PC-9 (cell line): ENCODE data around the gene L3MBTL1. TPM values are rescaled to one million over a fixed set of nuclear protein-coding genes. Genes with fewer than 3 reads are reported as not detected.

Experiments used
- BruUV-seq: library from RNA; stranded (reverse); fragments of 400-500 nt; replicated peaks from 2 replicates; lab custom pipeline; 2021; lab: Mats Ljungman, UMichigan
- CTCF ChIA-PET: fragments of 300-600 bp; sonication (Branson Sonifier 250); formaldehyde crosslinking; loops from one replicate; lab custom pipeline; 2022; ENCODE audit warnings: antibody characterized with exemption; lab: Charles Lee
- POLR2A ChIA-PET: fragments of 300-600 bp; sonication (Branson Sonifier 250); formaldehyde crosslinking; loops from one replicate; lab custom pipeline; 2022; ENCODE audit warnings: antibody characterized with exemption; ENCODE audit not compliant: unreplicated experiment; lab: Charles Lee
- DNase-seq, 2 experiments: peaks; one replicate each; pipeline versions ENCODE4 v3.0.0 to v3.0.0-alpha.2; 2015 to 2022; ENCODE audit warnings: mixed read lengths in 1 of 2
- H2AFZ ChIP-seq: fragments of 200-600 bp; sonication (generic); 2 replicates; pipeline ENCODE4 v1.8.1; 2017; ENCODE audit warnings: antibody characterized with exemption
- H3F3A ChIP-seq: fragments of 200-600 bp; sonication (generic); 2 replicates; pipeline ENCODE4 v1.8.1; 2017; ENCODE audit warnings: antibody characterized with exemption, mild to moderate bottlenecking, low read depth; ENCODE audit not compliant: insufficient read depth
- H3K27ac ChIP-seq: fragments of 200-600 bp; sonication (generic); 2 replicates; pipeline ENCODE4 v1.6.1; 2016; ENCODE audit warnings: mixed run types
- H3K27me3 ChIP-seq: fragments of 200-600 bp; sonication (generic); 2 replicates; pipeline ENCODE4 v1.6.1; 2016; ENCODE audit warnings: low read depth, mixed run types; ENCODE audit not compliant: insufficient read depth
- H3K36me3 ChIP-seq: fragments of 200-600 bp; sonication (generic); 2 replicates; pipeline ENCODE4 v1.6.1; 2016; ENCODE audit warnings: low read depth, mixed run types
- H3K4me1 ChIP-seq: fragments of 200-600 bp; sonication (generic); replicated peaks from 2 replicates; pipeline ENCODE4 v1.6.1; 2016; ENCODE audit warnings: mixed run types; ENCODE audit not compliant: insufficient read depth
- H3K4me2 ChIP-seq: fragments of 200-600 bp; sonication (generic); 2 replicates; pipeline ENCODE4 v1.6.1; 2017; ENCODE audit warnings: mixed run types
- H3K4me3 ChIP-seq: fragments of 200-600 bp; sonication (generic); 2 replicates; pipeline ENCODE4 v1.6.1; 2016; ENCODE audit warnings: mixed run types
- H3K79me2 ChIP-seq: fragments of 200-600 bp; sonication (generic); 2 replicates; pipeline ENCODE4 v1.6.1; 2017; ENCODE audit warnings: low read depth, mixed run types
- H3K9me2 ChIP-seq: fragments of 200-600 bp; sonication (generic); 2 replicates; pipeline ENCODE4 v1.8.1; 2017; ENCODE audit warnings: mild to moderate bottlenecking; ENCODE audit not compliant: insufficient read depth
- H3K9me3 ChIP-seq: fragments of 200-600 bp; sonication (generic); 2 replicates; pipeline ENCODE4 v1.8.1; 2016; ENCODE audit warnings: low read depth; ENCODE audit not compliant: insufficient read depth
- H4K20me1 ChIP-seq: fragments of 200-600 bp; sonication (generic); 2 replicates; pipeline ENCODE4 v1.8.1; 2017; ENCODE audit not compliant: insufficient read depth
- EZH2 ChIP-seq: fragments of 200-600 bp; sonication (generic); IDR thresholded peaks from 2 replicates; pipeline ENCODE4 v1.8.0; 2017; ENCODE audit warnings: antibody characterized with exemption, low read depth
- intact Hi-C: fragments of 100-400 bp; cut with micrococcal nuclease; formaldehyde crosslinking; loops from one replicate; pipeline ENCODE4 v1.10.0; 2022; ENCODE audit not compliant: unreplicated experiment
- total RNA-seq: library from RNA; stranded (reverse); gene quantifications from 2 replicates; pipeline ENCODE4 v1.2.3, GENCODE V29; 2021
- TF ChIP-seq, protein P1 (sequence below): fragments of 200-600 bp; sonication (generic); conservative IDR thresholded peaks from 2 replicates; pipeline ENCODE4 v1.6.1; 2017; ENCODE audit warnings: mixed run types, antibody characterized with exemption, mild to moderate bottlenecking, moderate library complexity

L3MBTL1 gene
- total RNA-seq, 1 experiment from 2014 or later, result 34.9 TPM

DNA sequence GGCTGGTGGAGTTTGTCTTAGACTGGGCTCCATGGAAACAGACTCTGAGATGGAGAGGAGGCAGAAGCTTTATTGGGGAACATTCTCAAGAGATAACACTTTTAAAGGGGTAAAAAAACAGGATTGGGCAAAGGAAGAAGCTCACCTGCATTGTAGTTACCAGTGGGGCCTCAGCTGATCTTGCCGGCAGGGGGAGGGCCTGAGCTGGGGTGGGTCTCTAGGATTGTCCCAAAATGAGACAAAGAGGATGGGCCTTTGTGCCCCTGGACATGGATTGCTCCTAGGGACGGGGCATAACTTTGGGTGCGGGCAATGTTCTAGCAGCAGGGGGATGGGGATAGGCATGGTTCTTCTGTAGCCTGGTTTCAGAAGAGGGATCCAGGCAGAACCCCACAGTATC, 63.8 kb downstream of the L3MBTL1 start:
- H3K4me1 ChIP-seq, result peaks cover 11% of the 10 kb centered on the region; the same call in 1 of the 2 replicates
- no peak for DNase-seq
- no peaks in the 10 kb centered on the region for H4K20me1 ChIP-seq
- H3K9me3 ChIP-seq, result no peaks in the 10 kb centered on the region
- no peak overlapping the region for H3K27ac ChIP-seq
- H3K79me2 ChIP-seq, result no peaks in the 10 kb centered on the region
- H3K9me2 ChIP-seq, result no peaks in the 10 kb centered on the region
- H2AFZ ChIP-seq, result no peak overlapping the region
- ChIA-PET CTCF (no interaction called here), POLR2A (no interaction called here)
- no TSS peak for BruUV-seq
- H3K4me2 ChIP-seq, result no peak overlapping the region
- intact Hi-C loops, result no loop called here
- H3F3A ChIP-seq, result no peaks in the 10 kb centered on the region; the same call in 1 of the 2 replicates
- no peak overlapping the region for H3K4me3 ChIP-seq
- no peaks in the 10 kb centered on the region for H3K36me3 ChIP-seq
- no peaks in the 10 kb centered on the region for H3K27me3 ChIP-seq
- TF ChIP-seq, protein P1, sequence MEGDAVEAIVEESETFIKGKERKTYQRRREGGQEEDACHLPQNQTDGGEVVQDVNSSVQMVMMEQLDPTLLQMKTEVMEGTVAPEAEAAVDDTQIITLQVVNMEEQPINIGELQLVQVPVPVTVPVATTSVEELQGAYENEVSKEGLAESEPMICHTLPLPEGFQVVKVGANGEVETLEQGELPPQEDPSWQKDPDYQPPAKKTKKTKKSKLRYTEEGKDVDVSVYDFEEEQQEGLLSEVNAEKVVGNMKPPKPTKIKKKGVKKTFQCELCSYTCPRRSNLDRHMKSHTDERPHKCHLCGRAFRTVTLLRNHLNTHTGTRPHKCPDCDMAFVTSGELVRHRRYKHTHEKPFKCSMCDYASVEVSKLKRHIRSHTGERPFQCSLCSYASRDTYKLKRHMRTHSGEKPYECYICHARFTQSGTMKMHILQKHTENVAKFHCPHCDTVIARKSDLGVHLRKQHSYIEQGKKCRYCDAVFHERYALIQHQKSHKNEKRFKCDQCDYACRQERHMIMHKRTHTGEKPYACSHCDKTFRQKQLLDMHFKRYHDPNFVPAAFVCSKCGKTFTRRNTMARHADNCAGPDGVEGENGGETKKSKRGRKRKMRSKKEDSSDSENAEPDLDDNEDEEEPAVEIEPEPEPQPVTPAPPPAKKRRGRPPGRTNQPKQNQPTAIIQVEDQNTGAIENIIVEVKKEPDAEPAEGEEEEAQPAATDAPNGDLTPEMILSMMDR, result no peak
- TF ChIP-seq EZH2, result no peak

DNA sequence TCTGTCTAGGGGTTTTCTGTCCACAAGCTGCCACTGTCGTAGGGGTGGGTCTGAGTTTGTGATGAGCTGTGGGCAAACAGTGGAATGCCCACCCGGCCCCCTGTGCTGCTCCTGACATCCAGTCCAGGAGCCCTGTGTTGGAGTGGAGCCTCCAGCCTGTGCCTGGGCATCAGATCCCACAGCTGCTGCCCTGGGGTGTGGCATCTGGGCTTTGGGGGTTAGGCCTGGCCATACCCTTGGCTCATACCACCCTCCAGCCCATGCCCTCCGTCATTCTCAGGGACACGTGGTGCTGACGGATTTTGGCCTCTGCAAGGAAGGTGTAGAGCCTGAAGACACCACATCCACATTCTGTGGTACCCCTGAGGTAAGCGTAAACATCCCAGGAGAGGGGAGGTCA, 64.3 kb downstream of the L3MBTL1 start:
- ChIA-PET POLR2A (no interaction called here), CTCF (no interaction called here)
- Histone ChIP-seq H3K79me2 (no peaks in the 10 kb centered on the region), H3K36me3 (no peaks in the 10 kb centered on the region), H3K9me3 (no peaks in the 10 kb centered on the region), H3K4me3 (no peak overlapping the region), H4K20me1 (no peaks in the 10 kb centered on the region), H3K27ac (no peak overlapping the region), H3K4me1 (peaks cover 11% of the 10 kb centered on the region; the same call in 1 of the 2 replicates), H3F3A (no peaks in the 10 kb centered on the region; the same call in 1 of the 2 replicates), H2AFZ (no peak overlapping the region), H3K9me2 (no peaks in the 10 kb centered on the region), H3K4me2 (no peak overlapping the region), H3K27me3 (no peaks in the 10 kb centered on the region)
- intact Hi-C loops, result no loop called here
- no TSS peak for BruUV-seq
- DNase-seq, result no peak
- TF ChIP-seq, protein P1, result no peak
- TF ChIP-seq EZH2, result no peak

DNA sequence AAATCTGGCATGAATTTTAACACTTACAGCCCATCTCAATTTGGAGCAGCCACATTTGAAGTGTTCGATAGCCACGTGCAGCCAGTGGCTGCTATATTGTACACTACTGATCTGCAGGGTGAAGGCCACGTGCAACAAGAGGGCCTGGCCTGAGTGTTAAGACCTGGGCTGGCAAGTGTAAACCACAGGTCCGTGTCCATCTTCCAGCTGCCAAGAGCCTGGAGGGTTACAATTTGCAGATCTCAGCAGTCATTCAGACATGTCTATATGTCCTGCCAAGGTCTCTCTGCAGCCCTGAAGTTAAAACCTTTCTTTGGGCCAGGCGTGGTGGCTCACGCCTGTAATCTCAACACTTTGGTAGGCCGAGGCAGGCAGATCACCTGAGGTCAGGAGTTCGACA, 65.4 kb downstream of the L3MBTL1 start:
- Histone ChIP-seq H3K9me3 (no peaks in the 10 kb centered on the region), H3K27me3 (no peaks in the 10 kb centered on the region), H3K4me3 (no peak overlapping the region), H3K79me2 (no peaks in the 10 kb centered on the region), H2AFZ (no peak overlapping the region), H4K20me1 (no peaks in the 10 kb centered on the region), H3K4me1 (peaks cover 11% of the 10 kb centered on the region; the same call in 1 of the 2 replicates), H3K36me3 (no peaks in the 10 kb centered on the region), H3F3A (no peaks in the 10 kb centered on the region; the same call in 1 of the 2 replicates), H3K4me2 (no peak overlapping the region), H3K27ac (no peak overlapping the region), H3K9me2 (no peaks in the 10 kb centered on the region)
- no peak for DNase-seq
- BruUV-seq, result no TSS peak
- intact Hi-C loops, result no loop called here
- ChIA-PET CTCF (no interaction called here), POLR2A (no interaction called here)
- TF ChIP-seq, protein P1, result no peak
- TF ChIP-seq EZH2, result no peak
